ENCODE results near the gene JMJD7.
A peak's percentile ranks its signal among the peaks of the same experiment; 100 is the strongest.

Gene JMJD7

DNA sequence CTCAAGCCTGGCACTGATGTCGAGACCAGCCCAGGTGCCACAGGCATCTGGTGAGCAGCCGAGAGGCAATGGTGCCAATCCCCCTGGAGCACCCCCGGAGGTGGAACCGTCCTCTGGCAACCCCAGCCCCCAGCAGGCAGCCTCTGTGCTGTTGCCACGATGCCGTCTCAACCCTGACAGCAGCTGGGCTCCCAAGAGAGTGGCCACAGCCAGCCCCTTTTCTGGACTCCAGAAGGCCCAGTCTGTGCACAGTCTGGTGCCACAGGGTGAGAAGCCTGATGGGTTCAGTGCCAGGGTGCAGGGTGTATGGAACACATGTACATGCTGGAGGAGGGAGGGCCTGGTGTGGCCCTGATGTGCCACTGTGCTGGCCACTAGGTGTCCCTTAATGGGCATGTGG, 4.9 kb upstream of the JMJD7 start:
- no peak for DNase-seq

DNA sequence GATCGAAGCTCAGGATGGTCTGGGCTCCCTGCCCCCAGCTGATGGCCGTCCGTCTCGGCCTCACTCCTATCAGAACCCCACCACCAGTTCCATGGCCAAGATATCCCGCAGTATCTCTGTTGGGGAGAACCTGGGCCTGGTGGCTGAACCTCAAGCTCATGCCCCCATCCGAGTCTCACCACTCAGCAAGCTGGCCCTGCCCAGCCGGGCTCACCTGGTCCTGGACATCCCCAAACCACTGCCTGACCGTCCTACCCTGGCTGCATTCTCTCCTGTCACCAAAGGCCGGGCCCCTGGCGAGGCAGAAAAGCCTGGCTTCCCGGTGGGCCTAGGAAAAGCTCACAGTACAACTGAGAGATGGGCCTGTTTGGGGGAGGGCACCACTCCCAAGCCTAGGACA, 4.4 kb upstream of the JMJD7 start:
- no peak for DNase-seq

DNA sequence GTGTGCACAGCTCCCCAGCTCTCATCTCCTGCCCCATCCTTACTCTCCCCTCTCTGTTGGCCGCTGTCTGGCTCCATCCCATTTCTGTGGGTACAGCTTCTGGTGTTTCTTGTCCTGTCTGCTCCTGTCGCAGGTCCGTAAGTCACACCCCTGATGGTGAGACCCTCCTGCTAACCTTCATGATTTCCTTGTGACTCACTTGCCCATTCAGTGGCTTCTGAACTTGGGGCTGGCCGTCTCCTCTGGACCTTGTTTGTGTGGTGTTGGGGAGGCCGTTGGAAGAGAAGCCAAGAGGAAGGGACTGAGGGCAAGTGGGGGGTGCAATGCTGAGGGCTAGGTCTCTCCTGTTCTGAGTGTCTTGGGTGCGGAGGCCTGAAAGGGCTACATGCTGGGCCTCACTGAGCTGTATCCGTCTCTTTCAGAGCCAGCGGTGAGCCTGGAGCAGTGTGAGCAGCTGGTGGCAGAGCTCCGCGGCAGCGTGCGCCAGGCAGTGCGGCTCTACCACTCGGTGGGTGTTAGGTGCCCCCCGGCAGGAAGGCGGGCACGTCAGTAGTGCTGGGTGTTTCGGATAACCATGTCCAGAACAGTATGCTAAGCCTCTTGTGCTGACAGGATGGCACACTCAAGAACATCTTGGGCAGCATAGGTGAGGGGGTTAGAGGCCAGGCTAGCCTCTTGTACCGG, 3.7 kb upstream of the JMJD7 start:
- DNase-seq: no peak

DNA sequence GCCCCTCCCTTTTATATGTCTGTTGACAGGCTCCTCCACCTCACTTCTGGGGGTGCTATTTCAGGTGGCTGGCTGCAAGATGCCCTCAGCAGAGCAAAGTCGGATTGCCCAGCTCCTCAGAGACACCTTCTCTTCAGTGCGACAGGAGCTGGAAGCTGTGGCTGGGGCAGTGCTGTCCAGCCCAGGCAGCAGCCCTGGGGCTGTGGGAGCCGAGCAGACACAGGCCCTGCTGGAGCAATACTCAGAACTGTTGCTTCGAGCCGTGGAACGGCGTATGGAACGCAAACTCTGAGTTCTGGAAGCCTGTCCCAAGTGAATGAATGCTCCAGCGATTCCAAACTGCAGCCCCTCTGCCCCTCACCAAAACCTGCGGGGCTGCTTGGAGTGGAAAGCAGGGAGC, 2.7 kb upstream of the JMJD7 start:
- no peak for DNase-seq

DNA sequence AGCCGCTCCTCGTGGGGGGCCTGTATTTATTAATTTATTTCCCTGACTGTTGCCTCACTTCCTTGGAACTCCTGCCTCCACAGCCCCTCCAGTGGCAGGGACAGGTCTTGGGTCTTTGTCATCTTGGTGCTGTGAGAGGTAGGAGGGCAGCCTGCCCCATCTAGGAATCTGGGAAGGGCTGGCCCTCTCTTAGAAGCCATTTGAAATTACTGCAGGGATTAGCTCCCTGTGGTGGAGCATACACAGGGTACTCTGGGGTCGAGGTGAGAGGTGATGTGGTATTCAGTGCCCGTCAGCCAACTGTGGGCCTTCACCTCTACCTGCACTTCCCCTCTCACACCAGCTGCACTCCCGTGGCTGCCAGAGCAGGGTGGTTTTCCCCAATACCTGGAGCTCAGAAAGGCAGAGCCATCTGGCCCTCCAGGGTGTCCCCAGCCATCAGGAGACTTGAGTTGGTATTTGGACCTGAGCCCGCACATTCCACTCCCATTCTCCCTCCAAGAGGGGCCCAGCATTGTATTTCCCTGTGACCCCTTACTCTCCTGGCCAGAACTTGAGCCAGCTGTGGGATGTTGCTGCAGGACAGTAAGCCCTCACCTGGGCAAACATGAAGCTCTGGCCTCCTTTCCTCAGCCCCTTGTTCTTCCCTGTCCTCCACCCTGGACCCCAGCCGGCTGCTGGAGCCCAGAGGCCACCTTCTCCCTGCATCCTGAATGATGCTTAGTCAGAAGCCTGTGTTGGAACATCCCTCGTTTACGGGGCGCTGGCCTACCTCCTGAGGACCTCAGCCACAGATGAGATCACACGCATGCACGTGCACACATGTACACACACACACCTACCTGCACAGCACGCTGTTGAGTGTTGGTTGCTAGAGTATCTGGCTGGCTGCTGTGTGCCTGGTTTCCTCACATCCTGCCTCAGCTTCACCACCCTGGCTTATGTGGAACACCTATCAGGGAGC, 2.0 kb upstream of the JMJD7 start:
- DNase-seq: no peak

DNA sequence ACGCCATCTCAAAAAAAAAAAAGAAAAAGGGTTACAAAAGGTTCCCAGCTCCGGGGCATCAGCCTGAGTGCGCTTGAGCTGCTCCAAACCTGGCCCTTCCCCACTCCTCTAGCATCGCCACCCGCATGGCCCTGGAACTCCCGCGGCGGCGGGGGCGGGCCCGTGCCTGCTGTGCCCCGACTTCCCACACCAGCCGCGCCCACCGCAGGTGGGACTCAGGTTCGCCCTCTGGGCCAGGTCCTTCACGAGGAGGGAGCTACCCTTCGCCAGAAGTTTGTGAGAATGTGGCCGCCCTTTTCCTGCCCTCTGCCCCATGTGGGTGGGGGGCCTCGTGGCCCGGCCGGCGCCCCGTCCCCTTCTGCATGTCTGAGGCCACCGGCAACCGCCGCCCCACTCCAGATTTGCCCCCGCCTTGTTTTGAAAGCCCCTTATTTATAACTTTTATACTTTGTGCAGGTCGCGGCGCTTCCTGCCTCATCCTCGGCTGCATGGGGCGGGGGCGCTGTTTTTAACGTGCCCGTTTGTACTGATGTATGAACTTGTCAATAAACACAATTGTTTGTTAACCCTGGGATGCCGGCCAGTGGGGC, 507 bp upstream of the JMJD7 start:
- peak; percentile 19 to 29 for DNase-seq

DNA sequence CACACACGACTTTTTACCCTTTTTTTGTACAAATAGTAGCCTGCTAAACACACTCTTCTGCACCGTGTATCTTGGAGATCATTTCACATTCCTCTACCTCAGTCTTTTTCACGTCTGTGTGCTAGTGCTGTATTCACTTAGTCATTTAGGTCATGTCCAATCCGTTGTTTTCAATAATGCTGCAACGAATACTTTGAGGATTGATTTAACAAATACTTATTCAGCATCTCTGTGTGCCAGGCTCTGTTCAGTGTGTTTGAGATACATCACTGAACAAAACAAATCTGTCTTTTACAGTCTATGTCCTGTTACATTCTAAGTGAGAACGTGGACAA, 882 bp downstream of the JMJD7 start:
- DNase-seq: no peak

DNA sequence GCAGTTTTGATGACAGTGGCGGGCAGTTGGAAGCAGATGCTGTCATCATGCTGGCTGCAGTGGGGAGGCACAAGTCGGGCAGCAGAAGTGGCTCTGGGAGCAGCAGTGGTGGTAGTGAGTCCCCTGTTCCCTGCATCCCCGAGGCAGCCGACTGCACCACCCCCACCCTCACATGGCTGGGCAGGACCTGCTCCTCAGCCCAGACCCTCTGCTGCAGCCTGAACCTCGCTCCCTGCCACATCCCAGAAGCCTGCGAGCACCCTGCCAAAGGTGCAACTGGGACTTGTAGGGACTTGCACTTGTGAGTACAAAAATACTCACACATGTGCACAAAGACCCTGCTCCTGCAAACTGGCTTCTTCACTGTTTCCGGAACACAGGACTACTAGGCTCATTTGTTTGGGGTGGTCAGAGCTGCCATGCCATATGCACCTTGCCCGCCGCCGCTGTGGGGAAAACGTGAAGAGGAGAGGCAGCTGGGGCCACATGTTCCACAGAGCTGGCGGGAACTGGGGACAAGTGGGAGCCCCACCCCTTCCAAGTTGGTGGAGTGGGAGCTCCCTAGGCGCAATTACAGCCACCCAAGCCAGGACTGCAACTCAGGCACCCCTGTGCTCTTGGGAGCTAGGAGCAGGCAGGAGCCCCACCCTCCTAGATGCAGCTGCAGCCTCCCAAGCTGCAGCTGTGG, 2.2 kb downstream of the JMJD7 start:
- DNase-seq: no peak

DNA sequence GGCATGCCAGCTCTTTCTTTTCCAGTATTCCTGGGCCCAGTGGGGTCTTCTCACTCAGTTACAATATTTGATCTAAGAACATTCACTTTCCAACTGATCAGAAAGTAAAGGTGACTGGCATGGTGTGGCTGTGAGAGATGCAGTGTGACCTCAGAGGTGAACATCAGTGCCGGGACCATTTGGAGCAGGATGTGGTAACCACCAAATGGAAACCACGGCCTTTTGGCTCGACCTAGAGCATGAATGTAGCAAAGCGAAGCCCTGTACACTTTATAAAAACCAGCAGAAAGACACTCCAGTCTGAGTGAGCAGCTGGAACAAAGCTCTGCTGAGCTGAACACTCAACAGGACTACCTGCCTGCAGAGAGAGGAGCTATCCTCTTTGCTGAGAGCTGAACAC, 3.4 kb downstream of the JMJD7 start:
- DNase-seq: peak; percentile 23 to 31

DNA sequence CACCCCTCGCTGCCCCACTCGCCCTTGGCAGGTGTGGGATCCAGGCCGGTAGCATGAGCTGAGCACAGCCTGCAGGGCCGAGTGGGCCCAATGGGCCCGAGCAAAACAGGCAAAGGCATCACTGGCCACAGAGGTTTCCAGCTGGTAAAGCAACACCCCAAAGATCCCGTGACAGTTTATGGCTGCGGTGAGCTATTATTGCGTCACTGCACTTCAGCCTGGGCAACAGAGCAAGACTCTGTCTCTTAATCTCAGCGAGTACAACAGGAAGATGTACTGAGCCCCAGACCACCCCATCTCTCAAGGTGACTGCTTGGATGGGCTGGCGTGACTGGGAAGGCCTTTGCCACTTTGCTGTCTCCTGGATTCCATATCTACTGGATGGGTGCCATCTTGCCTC, 4.3 kb downstream of the JMJD7 start:
- no peak for DNase-seq

DNA sequence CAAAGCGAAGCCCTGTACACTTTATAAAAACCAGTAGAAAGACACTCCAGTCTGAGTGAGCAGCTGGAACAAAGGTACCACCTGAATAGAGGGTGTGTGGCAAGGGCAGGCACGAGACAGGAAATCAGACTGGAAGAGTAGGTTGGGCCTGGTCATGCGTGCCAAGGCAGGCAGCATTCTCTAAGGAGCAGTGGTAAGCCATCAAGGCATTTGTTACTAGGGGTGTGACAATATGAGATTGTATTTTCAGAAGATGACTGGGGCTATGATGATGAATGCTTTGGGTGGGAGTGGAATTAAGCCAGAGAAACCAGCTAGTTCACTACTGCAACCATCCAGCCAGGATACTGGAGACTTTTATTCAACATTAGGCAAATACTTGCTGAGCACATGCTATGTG, 5.0 kb downstream of the JMJD7 start:
- DNase-seq: no peak

DNA sequence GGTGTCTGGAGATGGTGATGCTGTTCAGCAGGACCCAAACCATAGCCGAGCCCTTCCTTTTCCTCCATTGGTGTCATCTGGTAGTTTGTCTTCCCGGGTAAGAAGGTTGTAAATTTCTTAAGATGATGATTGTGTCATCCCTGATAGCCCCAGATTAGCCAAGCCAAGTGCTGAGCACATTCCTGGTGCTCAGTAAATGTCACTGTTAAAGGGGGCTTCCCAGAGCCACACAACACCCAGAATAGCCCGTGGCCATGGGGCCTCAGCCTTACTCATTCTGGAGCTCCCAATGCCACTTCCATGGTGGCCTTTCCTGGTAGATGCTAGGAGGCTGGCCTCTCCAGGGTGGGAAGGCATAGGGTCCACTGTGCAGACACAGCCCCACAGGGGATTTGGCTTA, 6.2 kb downstream of the JMJD7 start:
- DNase-seq: no peak

DNA sequence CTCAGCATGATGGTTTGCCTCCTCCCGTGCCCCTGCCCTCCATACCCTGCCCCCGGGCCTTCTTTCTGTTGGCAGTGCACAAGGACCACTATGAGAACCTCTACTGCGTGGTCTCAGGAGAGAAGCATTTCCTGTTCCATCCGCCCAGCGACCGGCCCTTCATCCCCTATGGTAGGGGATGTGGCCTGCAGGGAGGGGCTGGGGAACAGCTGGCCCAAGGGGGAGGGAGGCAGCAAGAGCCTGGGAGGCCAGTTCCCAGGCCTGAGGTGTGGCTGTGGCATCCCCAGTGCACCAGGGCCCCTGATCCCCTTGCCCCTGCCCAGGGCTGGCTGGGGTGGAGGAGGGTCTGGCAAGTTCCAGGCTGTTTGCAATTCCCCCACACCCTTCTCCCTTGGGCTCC, 8.2 kb downstream of the JMJD7 start:
- no peak for DNase-seq

DNA sequence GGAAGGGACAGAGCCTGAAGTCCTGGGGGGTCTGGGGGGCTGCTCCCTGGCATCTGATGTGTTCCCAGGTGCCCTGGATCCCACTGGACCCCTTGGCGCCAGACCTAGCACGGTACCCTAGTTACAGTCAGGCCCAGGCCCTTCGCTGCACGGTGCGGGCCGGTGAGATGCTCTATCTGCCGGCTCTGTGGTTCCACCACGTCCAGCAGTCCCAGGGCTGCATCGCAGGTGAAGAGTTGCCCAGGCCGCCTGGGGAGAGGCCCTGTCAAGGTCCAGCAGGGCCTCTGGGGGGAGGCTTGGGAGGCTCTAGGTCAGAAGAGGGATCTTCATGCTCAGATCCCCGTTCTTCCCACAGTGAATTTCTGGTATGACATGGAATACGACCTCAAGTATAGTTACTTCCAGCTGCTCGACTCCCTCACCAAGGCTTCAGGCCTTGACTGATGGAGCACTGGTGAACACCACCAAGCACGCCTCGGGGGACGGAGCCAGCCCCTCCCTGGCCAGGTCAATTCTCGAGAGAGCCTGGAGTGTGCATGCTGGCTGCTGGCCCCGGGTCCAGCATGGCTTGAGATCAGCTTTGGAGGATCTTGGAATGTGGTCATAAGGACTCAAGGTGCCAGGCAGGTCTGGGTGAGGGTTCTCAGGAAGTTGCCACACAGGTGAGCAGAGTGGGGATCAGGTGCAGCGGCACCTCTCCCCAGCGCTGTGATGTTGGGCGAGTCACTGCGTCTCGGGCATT, 9.0 kb downstream of the JMJD7 start:
- no peak for DNase-seq

DNA sequence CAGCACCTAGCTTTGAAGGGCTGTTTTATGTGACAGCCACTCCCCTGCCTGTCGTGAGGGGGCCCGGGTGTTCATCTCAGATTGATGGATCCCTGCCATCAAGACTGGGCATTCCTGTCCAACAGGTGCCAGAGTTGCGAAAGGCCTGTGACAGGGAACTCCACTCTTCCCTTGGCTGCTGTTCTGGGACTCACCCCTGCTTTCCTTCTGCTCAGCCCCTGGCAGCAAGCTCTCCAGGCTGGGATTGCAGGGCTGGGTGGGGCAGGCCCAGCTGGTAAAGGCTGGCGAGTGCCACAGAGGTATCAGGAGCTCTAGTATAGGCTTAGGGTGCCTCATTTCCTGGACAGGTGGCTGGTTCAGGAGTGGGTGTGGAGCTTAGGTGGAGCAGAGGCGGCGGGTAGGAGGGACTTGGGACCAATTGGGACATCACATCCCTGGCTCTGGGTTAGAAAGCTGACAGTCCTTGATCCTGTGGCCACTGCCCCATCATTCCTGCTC, 10.6 kb downstream of the JMJD7 start, which contains the start of gene PLA2G4B:
Gene PLA2G4B (plus strand): TSS at position 448 of the 498 bp plus-strand sequence. CDS start 67 bp downstream, outside the sequence.
- DNase-seq: no peak

DNA sequence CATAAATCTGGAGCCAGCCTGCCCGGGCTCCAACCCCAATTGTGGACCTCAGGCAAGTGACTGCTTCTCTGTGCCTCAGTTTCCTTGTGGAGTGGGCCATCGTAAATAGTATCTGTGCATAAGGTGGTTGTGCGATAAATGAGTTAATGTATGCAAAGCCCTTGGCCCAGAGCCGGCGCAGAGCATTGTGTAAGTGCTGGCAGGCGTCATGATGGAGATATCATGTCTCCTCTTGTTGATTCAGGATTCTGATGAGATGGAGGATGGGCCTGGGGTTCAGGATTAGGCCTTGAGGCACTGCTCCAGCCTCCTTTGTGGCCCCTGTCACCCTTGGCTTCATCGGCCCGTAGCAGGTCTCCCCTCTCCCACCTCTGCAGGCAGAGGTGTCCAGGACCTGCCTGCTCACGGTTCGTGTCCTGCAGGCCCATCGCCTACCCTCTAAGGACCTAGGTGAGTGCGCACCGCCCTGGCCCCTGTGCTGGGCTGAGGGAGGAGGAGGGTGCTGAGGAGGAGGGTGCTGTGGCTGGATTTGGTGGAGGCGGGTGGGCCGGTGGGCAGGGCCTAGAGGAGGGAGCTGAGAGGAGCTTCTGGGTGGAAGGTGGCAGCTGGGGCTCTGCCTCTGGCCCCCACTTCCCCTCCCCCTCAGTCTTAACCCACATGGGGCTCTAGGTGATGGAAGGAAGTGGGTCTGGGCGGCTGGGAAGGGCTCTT, 12.0 kb downstream of the JMJD7 start:
- DNase-seq: no peak

DNA sequence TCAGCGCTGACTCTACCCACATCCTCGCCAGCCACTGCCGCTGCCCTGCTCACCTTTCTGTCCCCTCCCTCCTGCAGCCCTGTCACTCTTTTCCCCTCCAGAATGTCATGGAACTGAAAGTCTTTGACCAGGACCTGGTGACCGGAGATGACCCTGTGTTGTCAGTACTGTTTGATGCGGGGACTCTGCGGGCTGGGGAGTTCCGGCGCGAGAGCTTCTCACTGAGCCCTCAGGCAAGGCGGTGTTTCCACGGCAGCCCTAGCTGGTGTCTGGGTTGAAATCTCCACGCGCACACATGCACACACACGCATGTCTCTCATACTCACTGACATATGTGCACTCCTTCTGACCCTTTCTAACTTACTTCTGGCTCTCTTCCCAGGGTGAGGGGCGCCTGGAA, 12.8 kb downstream of the JMJD7 start:
- no peak for DNase-seq

DNA sequence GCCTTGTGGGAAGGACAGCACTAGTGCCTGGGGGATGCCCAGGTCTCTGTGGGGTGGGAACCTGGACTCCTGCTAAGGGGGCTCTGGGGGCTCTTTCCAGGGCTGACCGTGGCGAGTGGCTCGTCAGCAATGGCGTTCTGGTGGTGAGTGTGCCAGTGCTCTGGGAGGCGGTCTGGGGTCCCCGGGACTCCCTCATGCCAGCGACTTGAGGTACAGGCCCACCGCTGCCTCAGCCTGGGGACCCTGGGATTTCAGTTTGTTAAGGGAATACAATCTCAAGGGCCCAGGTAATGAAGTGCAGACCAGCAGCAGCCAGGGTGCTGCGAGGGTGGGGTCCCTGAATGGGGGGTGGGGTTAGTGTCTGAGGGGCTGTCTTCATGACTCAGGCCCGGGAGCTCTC, 13.2 kb downstream of the JMJD7 start:
- no peak for DNase-seq

DNA sequence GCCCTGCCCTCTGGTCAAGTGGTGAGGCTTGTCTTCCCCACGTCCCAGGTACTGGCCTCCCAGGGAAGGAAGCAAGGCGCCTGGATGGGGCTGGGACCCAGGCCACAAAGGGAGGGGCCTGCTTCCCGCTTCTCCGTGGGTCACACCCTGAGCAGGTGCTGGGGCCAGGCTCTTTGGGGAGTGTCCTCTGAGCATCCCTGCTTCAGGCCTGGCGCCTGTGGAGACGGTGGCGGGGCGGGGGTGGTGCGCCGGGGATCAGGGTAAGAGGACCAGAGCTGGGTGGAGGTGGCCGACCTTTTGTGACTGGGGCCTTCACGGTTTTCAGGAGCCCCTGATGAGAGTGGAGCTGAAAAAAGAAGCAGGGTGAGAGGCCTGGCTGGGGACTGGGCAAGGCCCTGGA, 14.3 kb downstream of the JMJD7 start:
- no peak for DNase-seq

DNA sequence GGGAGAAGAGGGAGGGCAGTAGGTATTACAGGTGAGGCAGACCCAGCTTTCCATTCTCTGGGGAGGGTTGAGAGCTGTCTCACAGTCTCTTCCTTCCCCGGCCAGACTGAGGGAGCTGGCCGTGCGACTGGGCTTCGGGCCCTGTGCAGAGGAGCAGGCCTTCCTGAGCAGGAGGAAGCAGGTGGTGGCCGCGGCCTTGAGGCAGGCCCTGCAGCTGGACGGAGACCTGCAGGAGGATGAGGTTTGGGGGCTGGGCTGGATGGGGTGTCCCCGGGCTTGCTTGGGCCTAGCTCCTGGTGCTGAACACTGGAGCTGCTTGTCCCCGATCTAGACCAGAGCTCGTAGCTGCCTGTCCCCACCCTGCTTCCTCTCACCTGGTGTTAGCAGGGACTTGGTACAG, 15.7 kb downstream of the JMJD7 start:
- no peak for DNase-seq

DNA sequence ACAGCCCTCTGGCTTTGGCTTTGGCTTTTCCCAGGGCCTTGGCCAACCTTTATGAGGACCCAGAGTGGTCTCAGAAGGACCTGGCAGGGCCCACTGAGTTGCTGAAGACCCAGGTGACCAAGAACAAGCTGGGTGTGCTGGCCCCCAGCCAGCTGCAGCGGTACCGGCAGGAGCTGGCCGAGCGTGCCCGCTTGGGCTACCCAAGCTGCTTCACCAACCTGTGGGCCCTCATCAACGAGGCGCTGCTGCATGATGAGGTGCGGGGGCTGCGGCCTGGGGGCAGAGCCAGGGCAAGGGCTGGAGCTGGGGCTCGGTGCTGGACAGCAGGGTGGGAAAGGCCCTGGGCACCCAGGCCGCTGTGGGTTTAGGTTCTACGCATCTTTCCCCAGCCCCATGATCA, 16.9 kb downstream of the JMJD7 start:
- DNase-seq: no peak

DNA sequence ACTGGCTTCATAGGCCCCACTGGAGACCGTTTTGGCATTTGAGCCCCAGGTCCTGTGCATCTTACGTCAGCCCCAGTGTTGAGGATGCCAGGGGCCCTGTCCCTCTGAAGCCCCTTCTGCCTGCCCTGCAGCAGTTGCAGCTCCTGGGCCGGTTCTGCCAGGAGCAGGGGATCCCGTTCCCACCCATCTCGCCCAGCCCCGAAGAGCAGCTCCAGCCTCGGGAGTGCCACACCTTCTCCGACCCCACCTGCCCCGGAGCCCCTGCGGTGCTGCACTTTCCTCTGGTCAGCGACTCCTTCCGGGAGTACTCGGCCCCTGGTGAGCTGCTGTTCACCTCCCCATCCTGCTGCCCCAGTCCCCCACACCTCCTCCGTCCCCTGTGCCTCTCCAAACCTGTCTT, 19.3 kb downstream of the JMJD7 start:
- no peak for DNase-seq
